Heart right ventricle (tissue), 16 donors: Measurements from ENCODE around the gene GRIK4. TPM values are rescaled to one million over a fixed set of nuclear protein-coding genes. Genes with fewer than 3 reads are reported as not detected.

Source experiments
- ATAC-seq, 8 donors: fragments of 200-7000 bp; cut with Tn5 transposase; one replicate each; pipeline ENCODE4 v1.9.1; 2020; ENCODE audit warnings: mild to moderate bottlenecking in 8 of 8, moderate library complexity in 8 of 8, moderate number of reproducible peaks in 1 of 8
- DNase-seq, 2 donors: peaks; one replicate each; pipeline ENCODE4 v3.0.0-alpha.2; 2020
- H3K27ac ChIP-seq, 10 donors: fragments of 200-600 bp; sonication (generic) in 2 of 10; one replicate each; pipeline versions ENCODE4 v1.5.0 to v1.8.0; 2020 to 2022; ENCODE audit warnings: mild to moderate bottlenecking in 3 of 10
- H3K27me3 ChIP-seq, 7 donors: fragments of 200-600 bp; one replicate each; pipeline ENCODE4 v1.8.0; 2021 to 2022; ENCODE audit warnings: mild to moderate bottlenecking in 2 of 7
- H3K36me3 ChIP-seq, 9 donors: fragments of 200-600 bp; sonication (generic) in 1 of 9; one replicate each; pipeline versions ENCODE4 v1.5.0 to v1.8.0; 2020 to 2022; ENCODE audit warnings: mild to moderate bottlenecking in 2 of 9
- H3K4me1 ChIP-seq, 9 donors: fragments of 200-600 bp; sonication (generic) in 1 of 9; one replicate each; pipeline versions ENCODE4 v1.5.0 to v1.8.0; 2020 to 2022; ENCODE audit warnings: mild to moderate bottlenecking in 4 of 9
- H3K4me3 ChIP-seq, 10 donors: fragments of 200-600 bp; sonication (generic) in 2 of 10; one replicate each; pipeline versions ENCODE4 v1.5.0 to v1.8.0; 2020 to 2022; ENCODE audit warnings: mild to moderate bottlenecking in 7 of 10, moderate library complexity in 2 of 10
- H3K9me3 ChIP-seq, 11 donors: fragments of 200-600 bp in 10 of 11; sonication (generic) in 2 of 11; one replicate each; pipeline versions ENCODE4 v1.5.0 to v1.8.0; 2013 to 2022; ENCODE audit warnings: mild to moderate bottlenecking in 2 of 11, control low read depth in 1 of 11, moderate library complexity in 1 of 11
- CTCF ChIP-seq, 9 donors: fragments of 200-600 bp; sonication (generic) in 2 of 9; IDR thresholded peaks; one replicate each; pipeline versions ENCODE4 v1.5.0 to v1.8.0; 2021 to 2022; ENCODE audit warnings: antibody characterized with exemption in 9 of 9, mild to moderate bottlenecking in 5 of 9, moderate library complexity in 1 of 9
- WGBS, 2 donors: extraction: QIAGEN DNeasy Blood & Tissue Kit; methylation state at CpG; one replicate each; pipeline ENCODE4 v1.1.7; 2013; ENCODE audit warnings: inconsistent platforms in 1 of 2; 5-methylcytosine and 5-hydroxymethylcytosine counted together
- intact Hi-C, 10 donors: fragments of 100-400 bp; cut with DNase I; formaldehyde crosslinking; loops; one replicate each; pipeline versions ENCODE4 v1.11.1 to v1.14.2; 2022
- polyA plus RNA-seq, 2 donors: library from polyadenylated mRNA; stranded (reverse); fragments of 200-250 nt; gene quantifications; one replicate each; pipeline ENCODE4 v1.2.3, GENCODE V29; 2013
- total RNA-seq, 10 donors: library from RNA; stranded (reverse); fragmentation: NEBNext Ultra II Directional in 3 of 10; extraction: Animal tissue kit (Norgen Biotek cat#: 25700) in 3 of 10; gene quantifications; one replicate each; pipeline versions ENCODE4 v1.2.1 to v1.2.4, GENCODE V29; 2021 to 2023
- donor health status: Arrhythmogenic right ventricular cardiomyopathy.
- donor health status: ischemic (EF 13 %, LVEDD 7.1; RV severe dilation, severe dysfunction).
- donor health status: healthy with polysubstance abuse.
- donor health status: DM: no; HTN: yes; CAD: no.
- donor health status: DM: no; HTN: no; CAD: no.
- donor health status: ischemic (EF 25% LVEDD 6.9; RV normal size, moderate dysfunction).
- donor health status: ischemic (EF 25% LVEDD 5.7; RV mildly dilated, moderate dysfunction).
- donor health status: healthy.
- donor health status: DM: yes; HTN: yes; CAD: no.
- donor health status: Ischemic cardiomyopathy.
- donor health status: ischemic (EF 35%, LVEDD 5.7; RV mildly dilated, moderate dysfunction).
- donor health status: nonischemic (EF 11% LVEDD 7.7; RV severe dilation, severe dysfunction).
- donor health status: DM: yes; HTN: yes; CAD: no.
- donor health status: PGD.
- donor health status: ischemic (EF 29% LVEDD 5.4; RV normal size, mild dysfunction).
- donor health status: nonischemic (EF 23%, LVEDD 6.1; RV moderate dilation, normal function).

Gene GRIK4
- total and polyA plus RNA-seq, 12 donors, result 0.01 to 0.85 (median 0.37) TPM; not detected in 6

- no peak for TF ChIP-seq CTCF (IDR thresholded peaks at IDR 0.05)
- WGBS, 2 donors, result 56 to 58% methylated on average over 9 of the region's 9 CpGs
- peaks cover 0 to 53% (median 28%) of the 10 kb centered on the region in 7 donors for H3K27me3 ChIP-seq
Observed at GRCh38 chr11:120974466-120974865, 462.9 kb downstream of the GRIK4 start.

GRCh38 chr11:120974965-120975364, 463.4 kb downstream of the GRIK4 start:
- peaks cover 0 to 53% (median 30%) of the 10 kb centered on the region in 7 donors for H3K27me3 ChIP-seq
- intact Hi-C loops, result no loop called here
- WGBS, 2 donors, result 29 to 35% methylated on average over 4 of the region's 4 CpGs

More at GRCh38 chr11:120974466-120974865, 462.9 kb downstream of the GRIK4 start:
- H3K4me1 ChIP-seq, result no peaks in the 10 kb centered on the region
- no peak overlapping the region for H3K4me3 ChIP-seq
- ATAC-seq (no peak), DNase-seq (no peak)
- intact Hi-C loops, result no loop called here
- no peaks in the 10 kb centered on the region for H3K36me3 ChIP-seq
- H3K9me3 ChIP-seq, result no peaks in the 10 kb centered on the region
- H3K27ac ChIP-seq, result no peak overlapping the region

GRCh38 chr11:120977266-120978137, 466.0 kb downstream of the GRIK4 start:
- Histone ChIP-seq H3K27me3 (peaks cover 0 to 32% (median 18%) of the 10 kb centered on the region in 7 donors), H3K36me3 (no peaks in the 10 kb centered on the region), H3K4me3 (no peak overlapping the region), H3K27ac (no peak overlapping the region), H3K4me1 (no peaks in the 10 kb centered on the region), H3K9me3 (no peaks in the 10 kb centered on the region)
- 67 to 71% methylated on average over 10 of the region's 10 CpGs for WGBS, 2 donors
- intact Hi-C loops, result no loop called here
- TF ChIP-seq CTCF (IDR thresholded peaks at IDR 0.05), result no peak
- no peak for ATAC-seq
- DNase-seq, result no peak

More at GRCh38 chr11:120974965-120975364, 463.4 kb downstream of the GRIK4 start:
- Histone ChIP-seq H3K36me3 (no peaks in the 10 kb centered on the region), H3K4me3 (no peak overlapping the region), H3K9me3 (no peaks in the 10 kb centered on the region), H3K27ac (no peak overlapping the region), H3K4me1 (no peaks in the 10 kb centered on the region)
- ATAC-seq (no peak), DNase-seq (no peak)
- no peak for TF ChIP-seq CTCF (IDR thresholded peaks at IDR 0.05)

- ATAC-seq, result peak in 2 of 8 donors; percentile 44 to 50
- WGBS, 2 donors, result 52 to 57% methylated on average over 3 of the region's 3 CpGs
Observed at GRCh38 chr11:120978701-120979100, 467.2 kb downstream of the GRIK4 start.

More at GRCh38 chr11:120978701-120979100, 467.2 kb downstream of the GRIK4 start:
- H3K27ac ChIP-seq, result no peak overlapping the region
- H3K4me3 ChIP-seq, result no peak overlapping the region
- H3K9me3 ChIP-seq, result no peaks in the 10 kb centered on the region
- no peaks in the 10 kb centered on the region for H3K4me1 ChIP-seq
- TF ChIP-seq CTCF (IDR thresholded peaks at IDR 0.05), result no peak
- no peak for DNase-seq
- intact Hi-C loops, result no loop called here
- H3K36me3 ChIP-seq, result no peaks in the 10 kb centered on the region
- peaks cover 0 to 27% (median 12%) of the 10 kb centered on the region in 7 donors for H3K27me3 ChIP-seq
